PFSK-1 (cell line): ENCODE results near the gene CD96.

Experiments used
- FOXP2 ChIP-seq: optimal IDR thresholded peaks from 2 replicates; pipeline ENCODE3; 2011; ENCODE audit warnings: borderline replicate concordance, control low read depth, inconsistent platforms; ENCODE audit not compliant: insufficient read depth; ENCODE audit errors: extremely low read length, extremely low read depth
- POLR2AphosphoS5 ChIP-seq: IDR thresholded peaks from 2 replicates; pipeline ENCODE4 v1.6.1; 2012; ENCODE audit warnings: low read depth, mild to moderate bottlenecking, control low read depth, low read length, moderate library complexity
- REST ChIP-seq, 2 experiments: IDR thresholded peaks; 2 replicates each; pipeline versions ENCODE4 v1.6.1 to v1.8.0; 2011 to 2012; ENCODE audit warnings: low read depth in 2 of 2, low read length in 2 of 2, control low read depth in 1 of 2, inconsistent platforms in 1 of 2, mild to moderate bottlenecking in 1 of 2, moderate library complexity in 1 of 2; ENCODE audit not compliant: insufficient read depth in 1 of 2
- SIN3A ChIP-seq: IDR thresholded peaks from 2 replicates; pipeline ENCODE4 v1.6.1; 2012; ENCODE audit warnings: mild to moderate bottlenecking, low read length, moderate library complexity, borderline replicate concordance; ENCODE audit not compliant: insufficient read depth
- TAF1 ChIP-seq: IDR thresholded peaks from 2 replicates; pipeline ENCODE4 v1.6.1; 2012; ENCODE audit warnings: low read length, control low read depth, borderline replicate concordance; ENCODE audit not compliant: insufficient read depth

CD96 gene

GRCh38 chr3:111570404-111571030, 28.5 kb downstream of the CD96 start:
- TF ChIP-seq SIN3A (no peak), TAF1 (no peak), POLR2AphosphoS5 (no peak), FOXP2 (no peak), REST (IDR thresholded peaks at IDR 0.05; ENCODE audit: insufficient read depth in 1 of 2, low read depth in 2 of 2, low read length in 2 of 2) (no peak)

DNA sequence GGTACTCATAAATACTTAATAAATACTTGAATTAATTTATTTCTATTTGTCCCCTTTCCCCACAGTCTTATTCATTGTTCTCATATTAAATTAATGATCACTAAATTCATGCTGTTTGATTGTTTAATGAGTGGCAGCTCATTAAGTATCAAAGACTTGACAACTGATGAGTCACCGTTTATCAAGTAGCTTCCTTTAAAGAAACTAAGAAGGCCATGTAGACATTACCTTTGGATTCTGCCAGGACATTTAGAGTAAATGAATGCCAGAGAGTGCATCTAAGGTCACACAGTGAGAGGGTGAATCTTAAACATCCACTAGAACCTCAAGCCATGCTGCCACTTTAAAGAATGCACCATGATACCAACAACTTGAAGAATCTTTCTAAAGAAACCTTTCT, 29.3 kb downstream of the CD96 start:
- TF ChIP-seq SIN3A, result no peak
- no peak for TF ChIP-seq POLR2AphosphoS5
- TF ChIP-seq TAF1, result no peak
- TF ChIP-seq FOXP2, result no peak
- TF ChIP-seq REST (IDR thresholded peaks at IDR 0.05; ENCODE audit: insufficient read depth in 1 of 2, low read depth in 2 of 2, low read length in 2 of 2), result no peak

GRCh38 chr3:111571907-111572460, 30.0 kb downstream of the CD96 start:
- TF ChIP-seq TAF1 (no peak), SIN3A (no peak), POLR2AphosphoS5 (no peak), FOXP2 (no peak), REST (IDR thresholded peaks at IDR 0.05; ENCODE audit: insufficient read depth in 1 of 2, low read depth in 2 of 2, low read length in 2 of 2) (no peak)

DNA sequence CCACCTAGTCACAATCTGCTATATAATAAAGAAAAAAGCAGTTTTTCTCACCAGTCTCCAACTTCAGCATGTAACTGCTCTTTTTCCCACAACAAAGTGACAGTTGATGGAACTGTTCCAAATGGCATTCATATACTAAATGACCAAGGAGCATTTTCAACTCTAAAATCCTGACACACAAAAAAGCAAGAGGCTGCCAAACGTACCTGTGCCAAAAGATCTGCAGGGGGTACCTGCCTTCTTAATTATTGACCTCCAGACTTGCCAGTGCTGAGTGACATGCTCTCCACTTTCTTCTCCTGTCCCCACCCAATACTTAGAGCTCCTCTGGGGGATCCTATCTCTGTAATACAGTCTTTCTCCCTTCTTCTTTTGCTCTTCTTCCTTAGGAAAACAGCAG, 35.1 kb downstream of the CD96 start:
- TF ChIP-seq SIN3A, result no peak
- no peak for TF ChIP-seq TAF1
- TF ChIP-seq POLR2AphosphoS5, result no peak
- TF ChIP-seq FOXP2, result no peak
- no peak for TF ChIP-seq REST (IDR thresholded peaks at IDR 0.05; ENCODE audit: insufficient read depth in 1 of 2, low read depth in 2 of 2, low read length in 2 of 2)
